ENCODE results near the gene ACD. TPM values are rescaled to one million over a fixed set of nuclear protein-coding genes. Genes with fewer than 3 reads are reported as not detected.
A peak's percentile ranks its signal among the peaks of the same experiment; 100 is the strongest.

Gene ACD
- total RNA-seq, 4 donors from 2014 or later, result 9.9 to 12.8 (median 11.1) TPM

DNA sequence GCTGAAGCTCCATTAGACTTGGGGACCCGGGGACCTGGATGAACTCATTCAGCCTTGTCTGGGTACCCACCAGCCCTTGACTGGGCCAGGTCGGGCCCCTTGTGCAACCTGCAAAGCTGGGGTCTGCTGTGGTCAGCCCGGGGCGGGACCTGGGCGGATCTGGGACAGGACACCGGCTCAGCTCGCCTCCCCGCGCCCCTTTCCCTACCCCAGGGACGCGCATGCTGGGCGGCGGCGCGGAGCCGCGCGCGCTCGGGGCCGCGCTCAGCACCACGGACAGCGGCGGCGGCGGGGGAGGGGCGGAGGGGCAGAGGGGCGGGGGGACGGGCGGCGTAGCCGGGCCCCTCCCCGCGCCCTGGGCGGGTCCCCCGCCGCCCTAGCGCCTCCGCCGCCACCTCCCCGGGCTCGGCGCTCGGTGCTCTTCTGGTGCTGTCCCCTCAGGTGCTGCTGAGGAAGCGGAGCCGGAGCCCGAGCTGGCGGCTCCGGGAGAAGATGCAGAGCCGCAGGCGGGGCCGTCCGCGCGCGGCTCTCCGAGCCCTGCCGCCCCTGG lies 7.4 kb downstream of the ACD start:
- no peak overlapping the region for H3K27ac ChIP-seq
- H3K4me1 ChIP-seq, result peaks cover 4 to 6% of the 10 kb centered on the region in 2 donors
- H3K27me3 ChIP-seq, result peaks cover 64 to 65% (median 65%) of the 10 kb centered on the region in 3 donors
- no peak for ATAC-seq
- intact Hi-C loops (cut with DNase I; ENCODE audit: low total_unique reads) (no loop called here), in situ Hi-C loops (cut with MboI; ENCODE audit: low sequenced_read_pairs in 4 of 4) (loop anchor here in 1 of 4 donors (10.0 kb wide), 1 partner anchor 128 kb away; the partner anchor contains the start of gene RIPOR1)
- no peak for DNase-seq
- H3K36me3 ChIP-seq, result no peaks in the 10 kb centered on the region
- peak overlapping the region in 2 of 4 donors; percentile 24 to 27 for H3K4me3 ChIP-seq
- TF ChIP-seq POLR2A (IDR thresholded peaks at IDR 0.05) (no peak), CTCF (IDR thresholded peaks at IDR 0.05 in 4 of 5, conservative IDR thresholded peaks at IDR 0.05 in 1 of 5) (no peak)
- H3K9me3 ChIP-seq, result no peaks in the 10 kb centered on the region

DNA sequence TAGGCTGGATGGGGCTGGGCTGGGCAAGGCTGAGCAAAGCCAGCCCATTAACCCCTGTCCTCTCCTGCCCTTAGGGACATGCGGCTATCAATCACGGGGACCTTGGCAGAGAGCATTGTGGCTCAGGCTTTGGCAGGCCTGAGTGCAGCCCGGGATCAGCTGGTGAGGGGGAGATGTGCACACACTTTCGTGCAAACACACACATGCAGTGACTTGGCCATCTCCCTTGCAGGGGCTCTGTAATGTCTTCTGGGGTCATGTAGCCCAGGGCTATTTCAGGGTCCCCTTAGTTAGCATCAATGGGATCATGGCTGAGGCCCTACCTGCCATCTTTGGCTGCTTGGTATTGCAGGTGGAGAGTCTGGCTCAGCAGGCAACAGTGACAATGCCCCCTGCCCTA lies 8.2 kb downstream of the ACD start:
- in situ Hi-C loops (cut with MboI; ENCODE audit: low sequenced_read_pairs in 4 of 4), result loop anchor here in 1 of 4 donors (10.0 kb wide), 1 partner anchor 127 kb away; the partner anchor contains the start of gene RIPOR1

GRCh38 chr16:67651039-67651438 lies 9.0 kb downstream of the ACD start:
- H3K27me3 ChIP-seq, result peaks cover 75 to 80% (median 78%) of the 10 kb centered on the region in 3 donors

More for the DNA sequence above, 8.2 kb downstream of the ACD start:
- Histone ChIP-seq H3K27ac (no peak overlapping the region), H3K4me1 (peaks cover 4 to 6% of the 10 kb centered on the region in 2 donors), H3K4me3 (no peak overlapping the region), H3K27me3 (peaks cover 67 to 74% (median 72%) of the 10 kb centered on the region in 3 donors), H3K9me3 (no peaks in the 10 kb centered on the region), H3K36me3 (no peaks in the 10 kb centered on the region)
- intact Hi-C loops (cut with DNase I; ENCODE audit: low total_unique reads), result no loop called here
- no peak for TF ChIP-seq POLR2A (IDR thresholded peaks at IDR 0.05)
- no peak for TF ChIP-seq CTCF (IDR thresholded peaks at IDR 0.05 in 4 of 5, conservative IDR thresholded peaks at IDR 0.05 in 1 of 5)
- no peak for ATAC-seq
- DNase-seq, result no peak

GRCh38 chr16:67650023-67650422 lies 10.0 kb downstream of the ACD start:
- no peak for TF ChIP-seq CTCF (IDR thresholded peaks at IDR 0.05 in 4 of 5, conservative IDR thresholded peaks at IDR 0.05 in 1 of 5)
- TF ChIP-seq POLR2A (IDR thresholded peaks at IDR 0.05), result no peak
- DNase-seq (no peak), ATAC-seq (no peak)
- H3K9me3 ChIP-seq, result no peaks in the 10 kb centered on the region
- no peak overlapping the region for H3K4me3 ChIP-seq
- H3K36me3 ChIP-seq, result no peaks in the 10 kb centered on the region
- H3K4me1 ChIP-seq, result peaks cover 4 to 6% of the 10 kb centered on the region in 2 donors
- in situ Hi-C loops (cut with MboI; ENCODE audit: low sequenced_read_pairs in 4 of 4) (loop anchor here in 1 of 4 donors (10.0 kb wide), 1 partner anchor 125 kb away; the partner anchor contains the start of gene RIPOR1), intact Hi-C loops (cut with DNase I; ENCODE audit: low total_unique reads) (no loop called here)
- H3K27me3 ChIP-seq, result peaks cover 83 to 90% (median 85%) of the 10 kb centered on the region in 3 donors
- no peak overlapping the region for H3K27ac ChIP-seq

More at GRCh38 chr16:67651039-67651438, 9.0 kb downstream of the ACD start:
- no peak overlapping the region for H3K4me3 ChIP-seq
- in situ Hi-C loops (cut with MboI; ENCODE audit: low sequenced_read_pairs in 4 of 4) (loop anchor here in 1 of 4 donors (10.0 kb wide), 1 partner anchor 126 kb away; the partner anchor contains the start of gene RIPOR1), intact Hi-C loops (cut with DNase I; ENCODE audit: low total_unique reads) (no loop called here)
- peaks cover 4 to 6% of the 10 kb centered on the region in 2 donors for H3K4me1 ChIP-seq
- H3K27ac ChIP-seq, result no peak overlapping the region
- DNase-seq (no peak), ATAC-seq (no peak)
- no peaks in the 10 kb centered on the region for H3K36me3 ChIP-seq
- no peak for TF ChIP-seq CTCF (IDR thresholded peaks at IDR 0.05 in 4 of 5, conservative IDR thresholded peaks at IDR 0.05 in 1 of 5)
- no peak for TF ChIP-seq POLR2A (IDR thresholded peaks at IDR 0.05)
- no peaks in the 10 kb centered on the region for H3K9me3 ChIP-seq

Measured in gastrocnemius medialis (tissue), 4 donors.